Effector memory CD4-positive, alpha-beta T cell (primary cell): ENCODE results near the gene LRRC40.
"Not testable (repeated sequence)": the region's sequence is repeated elsewhere in the genome, so short reads cannot be mapped to it uniquely, and the experiment has no call there.

Experiments used
- DNase-seq, 3 donors: peaks; one replicate each; pipeline ENCODE4 v3.0.0-alpha.2; 2020
- H3K27ac ChIP-seq: 2 replicates; pipeline ENCODE4 v1.7.0; 2013; ENCODE audit warnings: mild to moderate bottlenecking, low read length, moderate library complexity; ENCODE audit not compliant: insufficient read depth, poor library complexity, severe bottlenecking
- H3K27me3 ChIP-seq: replicated peaks from 2 replicates; pipeline ENCODE4 v1.7.0; 2013; ENCODE audit warnings: mild to moderate bottlenecking, low read length; ENCODE audit not compliant: insufficient read depth, control insufficient read depth, poor library complexity, severe bottlenecking
- H3K36me3 ChIP-seq: 2 replicates; pipeline ENCODE4 v1.7.0; 2013; ENCODE audit warnings: mild to moderate bottlenecking, low read length, moderate library complexity; ENCODE audit not compliant: control insufficient read depth, insufficient read depth
- H3K4me1 ChIP-seq: 2 replicates; pipeline ENCODE4 v1.7.0; 2013; ENCODE audit warnings: low read length, mild to moderate bottlenecking; ENCODE audit not compliant: control insufficient read depth, insufficient read depth, poor library complexity, severe bottlenecking
- H3K4me3 ChIP-seq: 2 replicates; pipeline ENCODE4 v1.7.0; 2013; ENCODE audit warnings: low read length, low read depth, mild to moderate bottlenecking; ENCODE audit not compliant: insufficient read depth, poor library complexity, severe bottlenecking
- H3K9me3 ChIP-seq: 2 replicates; pipeline ENCODE4 v1.7.0; 2013; ENCODE audit warnings: mild to moderate bottlenecking, low read length, moderate library complexity; ENCODE audit not compliant: control insufficient read depth

The LRRC40 gene

GRCh38 chr1:70222716-70223235 is 17.4 kb upstream of the LRRC40 start:
- DNase-seq: no peak
- Histone ChIP-seq H3K27ac (peak overlapping the region; percentile 97), H3K36me3 (peaks cover 25% of the 10 kb centered on the region), H3K27me3 (no peaks in the 10 kb centered on the region), H3K9me3 (no peaks in the 10 kb centered on the region), H3K4me1 (no peaks in the 10 kb centered on the region), H3K4me3 (peak overlapping the region; percentile 5)

- Histone ChIP-seq H3K4me1 (no peaks in the 10 kb centered on the region), H3K27me3 (no peaks in the 10 kb centered on the region), H3K27ac (peak within 1 kb of the TSS; percentile 97), H3K9me3 (no peaks in the 10 kb centered on the region), H3K4me3 (peak within 1 kb of the TSS; percentile 73), H3K36me3 (peaks cover 20% of the 10 kb centered on the region)
- DNase-seq: peak; percentile 92 to 93 (median 93)
Measured at GRCh38 chr1:70221238-70222121, 16.1 kb upstream of the LRRC40 start, which contains the start of gene SRSF11. Gene SRSF11 (plus strand): TSS chr1:70221380. CDS start chr1:70221637, 257 bp downstream.

GRCh38 chr1:70220517-70221237 is 15.3 kb upstream of the LRRC40 start:
- H3K27ac ChIP-seq: peak overlapping the region; percentile 97
- no peaks in the 10 kb centered on the region for H3K9me3 ChIP-seq
- DNase-seq: no peak
- no peaks in the 10 kb centered on the region for H3K27me3 ChIP-seq
- H3K4me1 ChIP-seq: no peaks in the 10 kb centered on the region
- peaks cover 19% of the 10 kb centered on the region for H3K36me3 ChIP-seq
- peak overlapping the region; percentile 73 for H3K4me3 ChIP-seq

- Histone ChIP-seq H3K4me3 (no peak overlapping the region), H3K27ac (no peak overlapping the region)
Measured at GRCh38 chr1:70220015-70220414, 14.6 kb upstream of the LRRC40 start.

GRCh38 chr1:70211541-70211940 is 6.2 kb upstream of the LRRC40 start:
- Histone ChIP-seq H3K9me3 (no peaks in the 10 kb centered on the region), H3K27ac (no peak overlapping the region), H3K4me3 (no peak overlapping the region), H3K27me3 (no peaks in the 10 kb centered on the region), H3K4me1 (peaks cover under 1% of the 10 kb centered on the region), H3K36me3 (no peaks in the 10 kb centered on the region)
- DNase-seq: no peak

More at GRCh38 chr1:70220015-70220414, 14.6 kb upstream of the LRRC40 start:
- Histone ChIP-seq H3K9me3 (no peaks in the 10 kb centered on the region), H3K4me1 (no peaks in the 10 kb centered on the region), H3K27me3 (no peaks in the 10 kb centered on the region), H3K36me3 (peaks cover 15% of the 10 kb centered on the region)
- no peak for DNase-seq

- DNase-seq: no peak
- no peak overlapping the region for H3K27ac ChIP-seq
- no peaks in the 10 kb centered on the region for H3K9me3 ChIP-seq
- H3K36me3 ChIP-seq: no peaks in the 10 kb centered on the region
- no peaks in the 10 kb centered on the region for H3K27me3 ChIP-seq
- H3K4me1 ChIP-seq: peaks cover 7% of the 10 kb centered on the region
- H3K4me3 ChIP-seq: no peak overlapping the region
Measured at GRCh38 chr1:70210820-70211219, 5.4 kb upstream of the LRRC40 start.

- H3K4me1 ChIP-seq: peaks cover 7% of the 10 kb centered on the region
Measured at GRCh38 chr1:70208292-70208691, 2.9 kb upstream of the LRRC40 start.

GRCh38 chr1:70207492-70207891 is 2.1 kb upstream of the LRRC40 start:
- DNase-seq: no peak
- Histone ChIP-seq H3K9me3 (no peaks in the 10 kb centered on the region), H3K4me3 (no peak overlapping the region), H3K27ac (no peak overlapping the region), H3K4me1 (peaks cover 7% of the 10 kb centered on the region), H3K27me3 (no peaks in the 10 kb centered on the region), H3K36me3 (no peaks in the 10 kb centered on the region)

More at GRCh38 chr1:70208292-70208691, 2.9 kb upstream of the LRRC40 start:
- Histone ChIP-seq H3K27me3 (no peaks in the 10 kb centered on the region), H3K27ac (no peak overlapping the region), H3K36me3 (no peaks in the 10 kb centered on the region), H3K4me3 (no peak overlapping the region), H3K9me3 (no peaks in the 10 kb centered on the region)
- no peak for DNase-seq

GRCh38 chr1:70206833-70207232 is 1.5 kb upstream of the LRRC40 start:
- not testable (repeated sequence) for H3K9me3 ChIP-seq, DNase-seq, H3K27me3 ChIP-seq, H3K36me3 ChIP-seq, H3K4me1 ChIP-seq
- peak overlapping the region; percentile 92 for H3K4me3 ChIP-seq
- peak overlapping the region; percentile 94 for H3K27ac ChIP-seq

- Histone ChIP-seq H3K9me3 (no peaks in the 10 kb centered on the region), H3K27ac (peak overlapping the region; percentile 94), H3K27me3 (no peaks in the 10 kb centered on the region), H3K4me1 (peaks cover 7% of the 10 kb centered on the region), H3K36me3 (no peaks in the 10 kb centered on the region), H3K4me3 (peak overlapping the region; percentile 92)
- no peak for DNase-seq
Measured at GRCh38 chr1:70205071-70205433, 327 bp downstream of the LRRC40 start.
